ENCODE data around the gene INTS11.
A peak's percentile ranks its signal among the peaks of the same experiment; 100 is the strongest.

Gene INTS11

GRCh38 chr1:1295154-1295923 lies 29.1 kb downstream of the INTS11 start (continued):
- TF ChIP-seq ZNF223 (tag by site-specific recombination; IDR thresholded peaks at IDR 0.05): no peak
- peak; percentile 67 for TF ChIP-seq ZNF600 (tag by site-specific recombination; IDR thresholded peaks at IDR 0.05)
- TF ChIP-seq KLF17 (tag by site-specific recombination; IDR thresholded peaks at IDR 0.05): no peak
- TF ChIP-seq ZNF335 (tag by site-specific recombination; conservative IDR thresholded peaks at IDR 0.05): no peak
- TF ChIP-seq GLI4 (tag by site-specific recombination; IDR thresholded peaks at IDR 0.05): no peak

DNA sequence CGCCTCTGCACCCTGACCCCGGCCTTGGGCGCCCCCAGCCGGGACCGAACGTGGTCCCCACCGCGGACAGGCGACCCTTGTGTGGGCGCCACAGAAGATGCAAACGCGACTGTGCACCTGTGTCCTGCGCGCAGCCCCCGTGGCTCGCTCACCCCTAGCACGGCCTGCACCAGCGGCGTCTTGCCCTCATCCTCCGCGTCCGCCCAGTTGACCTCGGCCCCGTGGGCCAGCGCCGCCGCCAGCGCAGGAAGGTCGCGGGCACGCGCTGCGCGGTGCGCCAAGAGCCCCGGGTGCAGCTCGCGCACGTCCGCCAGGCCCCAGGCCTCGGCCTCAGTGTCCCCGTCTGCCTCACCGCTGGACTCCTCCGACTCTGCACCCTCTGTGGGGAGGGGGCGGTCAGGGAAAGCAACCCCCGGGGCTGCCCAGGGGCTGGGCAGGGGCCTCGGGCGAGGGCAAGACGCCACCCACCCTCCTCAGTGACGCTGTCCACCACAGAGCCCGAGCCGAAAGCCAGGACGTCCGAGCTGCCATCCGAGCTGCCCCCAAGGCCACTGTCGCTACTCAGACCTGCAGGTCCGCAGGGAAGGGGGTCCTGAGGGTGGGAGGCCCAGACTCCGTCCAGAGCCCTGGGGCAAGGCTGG lies 30.1 kb downstream of the INTS11 start:
- TF ChIP-seq ZNF211 (tag by site-specific recombination; IDR thresholded peaks at IDR 0.05; ENCODE audit: low read depth): no peak
- TF ChIP-seq, protein P1, sequence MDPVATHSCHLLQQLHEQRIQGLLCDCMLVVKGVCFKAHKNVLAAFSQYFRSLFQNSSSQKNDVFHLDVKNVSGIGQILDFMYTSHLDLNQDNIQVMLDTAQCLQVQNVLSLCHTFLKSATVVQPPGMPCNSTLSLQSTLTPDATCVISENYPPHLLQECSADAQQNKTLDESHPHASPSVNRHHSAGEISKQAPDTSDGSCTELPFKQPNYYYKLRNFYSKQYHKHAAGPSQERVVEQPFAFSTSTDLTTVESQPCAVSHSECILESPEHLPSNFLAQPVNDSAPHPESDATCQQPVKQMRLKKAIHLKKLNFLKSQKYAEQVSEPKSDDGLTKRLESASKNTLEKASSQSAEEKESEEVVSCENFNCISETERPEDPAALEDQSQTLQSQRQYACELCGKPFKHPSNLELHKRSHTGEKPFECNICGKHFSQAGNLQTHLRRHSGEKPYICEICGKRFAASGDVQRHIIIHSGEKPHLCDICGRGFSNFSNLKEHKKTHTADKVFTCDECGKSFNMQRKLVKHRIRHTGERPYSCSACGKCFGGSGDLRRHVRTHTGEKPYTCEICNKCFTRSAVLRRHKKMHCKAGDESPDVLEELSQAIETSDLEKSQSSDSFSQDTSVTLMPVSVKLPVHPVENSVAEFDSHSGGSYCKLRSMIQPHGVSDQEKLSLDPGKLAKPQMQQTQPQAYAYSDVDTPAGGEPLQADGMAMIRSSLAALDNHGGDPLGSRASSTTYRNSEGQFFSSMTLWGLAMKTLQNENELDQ (tag by site-specific recombination; IDR thresholded peaks at IDR 0.05; ENCODE audit: low read depth): no peak
- no peak for TF ChIP-seq ZNF354C (tag by site-specific recombination; IDR thresholded peaks at IDR 0.05; ENCODE audit: borderline replicate concordance, low read depth)
- no peak for TF ChIP-seq PATZ1 (tag by site-specific recombination; IDR thresholded peaks at IDR 0.05)
- TF ChIP-seq ZNF623 (tag by site-specific recombination; IDR thresholded peaks at IDR 0.05): no peak
- no peak for TF ChIP-seq ZFP37 (tag by site-specific recombination; IDR thresholded peaks at IDR 0.05)
- no peak for TF ChIP-seq ZNF10 (tag by site-specific recombination; IDR thresholded peaks at IDR 0.05)
- no peak for TF ChIP-seq ZNF248 (tag by site-specific recombination; IDR thresholded peaks at IDR 0.05)
- TF ChIP-seq, protein P2, sequence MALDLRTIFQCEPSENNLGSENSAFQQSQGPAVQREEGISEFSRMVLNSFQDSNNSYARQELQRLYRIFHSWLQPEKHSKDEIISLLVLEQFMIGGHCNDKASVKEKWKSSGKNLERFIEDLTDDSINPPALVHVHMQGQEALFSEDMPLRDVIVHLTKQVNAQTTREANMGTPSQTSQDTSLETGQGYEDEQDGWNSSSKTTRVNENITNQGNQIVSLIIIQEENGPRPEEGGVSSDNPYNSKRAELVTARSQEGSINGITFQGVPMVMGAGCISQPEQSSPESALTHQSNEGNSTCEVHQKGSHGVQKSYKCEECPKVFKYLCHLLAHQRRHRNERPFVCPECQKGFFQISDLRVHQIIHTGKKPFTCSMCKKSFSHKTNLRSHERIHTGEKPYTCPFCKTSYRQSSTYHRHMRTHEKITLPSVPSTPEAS (tag by site-specific recombination; IDR thresholded peaks at IDR 0.05): no peak
- TF ChIP-seq ZNF776 (tag by site-specific recombination; IDR thresholded peaks at IDR 0.05; ENCODE audit: borderline replicate concordance): no peak
- no peak for TF ChIP-seq ZNF239 (tag by site-specific recombination; IDR thresholded peaks at IDR 0.05)
- TF ChIP-seq ZNF549 (tag by site-specific recombination; IDR thresholded peaks at IDR 0.05): no peak
- no peak for TF ChIP-seq ZNF48 (tag by site-specific recombination; IDR thresholded peaks at IDR 0.05)
- no peak for TF ChIP-seq ZNF792 (tag by site-specific recombination; IDR thresholded peaks at IDR 0.05)
- Histone ChIP-seq H3K27ac (ENCODE audit: extremely low read depth, low read depth, low read length) (no peak overlapping the region), H3K4me3 (ENCODE audit: low read depth, low read length) (no peak overlapping the region), H3K4me1 (ENCODE audit: control insufficient read depth, insufficient read depth, low read length) (no peaks in the 10 kb centered on the region), H3K36me3 (ENCODE audit: control insufficient read depth in 2 of 2, insufficient read depth in 1 of 2, low read length in 2 of 2) (peaks cover 0 to 41% of the 10 kb centered on the region in 2 experiments; a peak in 1 of 3 replicates), H3K9me3 (ENCODE audit: control insufficient read depth, insufficient read depth, low read depth, low read length) (no peaks in the 10 kb centered on the region)
- ChIA-PET POLR2A (no interaction called here), CTCF (interaction anchor here (1.0 kb wide), 1 partner anchor 305 kb away, joined by 3 read pairs; no protein-coding TSS in a partner anchor)

Data from HEK293 (cell line).